G401 (cell line): ENCODE data around the gene NFASC. TPM values are rescaled to one million over a fixed set of nuclear protein-coding genes. Genes with fewer than 3 reads are reported as not detected.

ENCODE experiments used
- DNase-seq: peaks from one replicate; pipeline ENCODE4 v3.0.0-alpha.2; 2015; ENCODE audit warnings: low spot score
- in situ Hi-C: cut with HindIII; loops from 2 replicates; pipeline ENCODE4 v1.10.0; 2016; ENCODE audit warnings: low sequenced_read_pairs, mixed read lengths
- total RNA-seq: library from RNA; depleted of rRNA; stranded (reverse); fragments of >200 nt; shearing (Covaris generic); gene quantifications from 2 replicates; pipeline ENCODE4 v1.2.3, GENCODE V29; 2014

NFASC gene
- total RNA-seq, 1 experiment from 2014 or later = not detected

DNA sequence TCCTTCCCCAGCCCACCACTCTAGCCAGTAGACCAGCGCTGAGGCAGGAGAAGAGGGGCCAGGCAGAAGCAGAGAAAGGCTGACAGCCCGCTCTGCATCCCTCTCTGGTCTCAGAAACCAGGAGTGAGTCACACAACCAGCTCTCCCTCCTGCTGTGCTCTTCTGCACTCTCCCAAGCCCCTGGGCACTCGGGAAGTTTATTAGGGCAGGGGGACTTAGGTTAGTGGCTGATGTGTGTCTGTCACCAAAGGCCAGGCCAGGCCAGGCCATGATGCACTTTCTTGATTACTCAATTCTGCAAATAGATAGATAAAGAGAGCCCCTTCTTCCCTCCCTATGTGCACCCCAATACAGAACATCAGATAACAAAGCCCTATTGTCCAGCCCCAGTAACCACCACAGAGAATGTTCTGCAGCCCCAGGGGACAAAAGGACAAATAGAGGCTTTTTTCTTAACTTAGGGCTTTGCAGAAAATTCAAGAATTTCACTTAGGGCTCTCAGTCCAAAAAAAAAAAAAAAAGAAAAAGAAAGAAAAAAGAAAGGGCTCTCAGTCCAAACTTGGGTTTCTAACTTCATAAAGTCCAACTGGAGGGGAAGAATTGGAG, 119.5 kb downstream of the NFASC start:
- DNase-seq = no peak
- in situ Hi-C loops = no loop called here

DNA sequence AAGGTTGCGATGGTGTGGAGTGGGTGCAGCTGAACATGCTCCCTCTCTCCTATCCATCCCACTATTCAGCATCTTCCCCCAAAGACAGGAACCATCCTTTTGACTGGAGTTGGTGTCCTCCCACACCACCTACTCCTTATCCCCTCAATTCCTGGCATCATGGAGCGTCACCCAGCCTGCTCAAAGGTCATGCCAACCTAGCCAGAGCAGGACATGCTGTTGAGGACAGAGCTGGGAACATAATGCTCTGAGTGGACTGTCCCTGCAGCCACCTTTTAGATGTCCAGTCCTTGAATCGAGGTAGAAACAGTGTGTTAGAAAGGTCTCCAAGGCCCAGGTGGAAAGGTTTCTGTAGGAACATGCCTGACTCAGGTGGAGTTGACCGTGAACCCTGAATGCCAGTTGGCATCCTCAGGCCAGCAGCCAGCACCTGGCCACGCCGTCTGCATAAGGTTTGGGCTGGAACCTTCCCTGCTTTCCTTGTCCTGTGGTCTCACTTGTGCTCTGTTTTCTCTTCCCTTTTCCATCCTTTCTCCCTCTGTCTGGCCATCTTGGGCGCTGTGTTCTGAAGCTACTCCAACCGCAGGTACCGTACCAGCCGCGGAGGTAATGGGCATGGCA, 120.2 kb downstream of the NFASC start:
- no peak for DNase-seq
- in situ Hi-C loops = no loop called here

DNA sequence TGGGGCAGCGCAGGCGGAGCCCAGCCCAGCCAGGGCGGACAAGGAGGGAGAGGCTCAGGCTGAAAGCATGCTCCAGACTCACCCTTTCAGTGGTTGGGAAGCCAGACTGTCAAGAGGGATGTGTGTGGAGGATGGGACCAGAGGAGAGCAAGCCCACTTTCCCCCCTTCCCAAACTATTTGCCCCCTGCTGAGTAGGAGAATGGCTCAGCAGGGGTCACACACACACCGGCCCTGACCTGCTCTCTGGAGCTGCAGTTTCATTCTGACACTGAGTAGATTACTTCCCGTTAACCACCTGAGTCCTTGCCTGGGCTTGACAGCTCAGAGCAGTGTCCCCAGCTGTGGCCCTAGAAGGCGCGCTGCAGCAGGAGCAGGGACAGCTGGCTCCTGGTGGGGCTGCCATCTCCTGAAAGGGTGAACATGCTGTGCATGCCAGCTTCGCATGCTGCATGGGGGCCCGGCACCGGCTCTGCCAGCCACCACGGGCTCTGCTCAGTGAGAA, 120.7 kb downstream of the NFASC start:
- no peak for DNase-seq
- in situ Hi-C loops = no loop called here

DNA sequence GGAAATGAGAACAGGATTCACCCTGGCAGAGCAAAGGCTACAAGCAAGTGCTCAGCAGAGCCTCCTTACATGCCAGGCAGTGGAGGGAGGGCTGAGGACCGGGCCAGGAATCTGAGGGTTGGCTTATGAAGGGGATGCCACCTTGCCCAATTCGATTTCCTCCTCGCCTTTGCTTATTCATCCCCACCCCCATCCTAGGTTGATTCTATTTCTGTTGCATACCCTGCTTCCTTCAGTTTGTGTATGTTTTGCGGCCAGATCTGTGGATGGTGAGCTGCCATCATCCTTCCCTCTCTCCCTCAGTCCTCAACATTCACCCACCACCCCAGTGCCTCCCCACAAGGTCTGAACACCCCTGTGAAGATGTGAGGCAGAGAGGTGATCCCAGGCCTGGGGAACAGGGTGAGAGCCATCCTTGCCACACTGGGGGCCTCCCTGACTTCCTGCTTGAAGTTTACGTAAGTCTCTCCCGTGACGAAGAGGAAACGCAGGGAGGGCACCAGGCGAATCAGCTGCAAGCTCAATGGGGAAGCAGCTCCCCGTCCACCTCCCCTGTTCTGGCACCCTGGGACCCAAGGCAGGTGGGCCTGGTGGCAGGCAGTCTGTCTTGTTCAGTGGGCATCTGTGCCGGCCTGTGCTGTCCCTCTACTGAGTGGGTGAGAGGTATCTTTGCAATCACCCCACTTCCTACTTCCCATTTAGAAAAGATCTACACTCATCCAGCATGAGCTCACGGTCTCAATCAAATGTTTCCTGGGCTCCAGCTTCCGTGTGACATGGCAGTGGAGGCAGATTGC, 121.7 kb downstream of the NFASC start:
- in situ Hi-C loops = no loop called here
- peak; percentile 47 for DNase-seq

DNA sequence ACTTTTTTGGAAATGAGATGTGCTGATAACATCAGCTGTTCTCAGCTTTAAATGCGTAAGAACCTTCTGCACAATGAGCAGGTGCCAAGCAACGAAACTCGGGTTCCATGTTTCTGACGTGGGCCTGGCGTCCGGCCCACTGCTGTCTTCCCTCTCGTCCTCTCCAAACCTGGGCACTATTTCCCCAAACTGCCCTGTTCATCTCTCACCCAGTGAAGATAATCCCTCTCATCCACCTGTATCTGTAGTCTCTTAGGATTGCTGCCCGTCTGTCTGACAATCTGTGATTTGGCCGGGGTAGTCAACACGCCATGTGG, 122.3 kb downstream of the NFASC start:
- peak; percentile 70 for DNase-seq
- in situ Hi-C loops = no loop called here

DNA sequence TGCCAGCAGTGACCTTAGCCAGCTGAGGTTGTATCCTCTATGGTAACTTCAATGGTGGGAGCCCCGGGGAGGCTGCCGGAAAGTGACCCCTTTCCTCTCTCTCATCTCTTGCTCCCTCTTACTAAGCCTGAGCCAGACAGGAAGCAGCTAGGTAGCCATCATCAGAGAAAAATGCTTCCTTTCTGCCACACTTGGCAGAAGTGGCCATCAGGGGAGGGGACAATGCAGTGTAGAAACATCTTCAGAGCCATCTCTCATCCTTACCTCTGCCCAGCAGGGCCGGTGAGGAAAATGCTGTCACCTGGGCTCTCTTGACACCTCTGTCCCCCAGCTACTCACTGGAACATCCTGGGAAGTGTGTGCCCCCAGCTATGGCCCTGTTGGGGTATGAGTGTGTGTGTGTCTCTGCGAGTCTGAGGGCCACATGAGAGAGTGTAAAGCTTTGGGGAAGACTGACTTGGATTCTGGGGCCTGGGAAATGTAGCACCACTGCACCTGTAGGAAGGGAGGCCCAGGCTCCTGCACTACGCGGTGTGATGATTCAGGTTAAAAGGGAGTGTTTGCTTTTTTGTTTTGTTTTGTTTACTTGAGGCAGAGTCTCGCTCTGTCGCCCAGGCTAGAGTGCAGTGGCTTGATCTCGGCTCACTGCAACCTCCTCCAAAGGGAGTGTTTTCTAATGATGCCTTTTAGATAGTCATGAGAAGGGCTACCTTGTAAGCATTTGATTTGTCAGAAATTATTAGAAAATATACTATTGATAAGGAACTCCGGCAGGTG, 123.6 kb downstream of the NFASC start:
- in situ Hi-C loops = no loop called here

DNA sequence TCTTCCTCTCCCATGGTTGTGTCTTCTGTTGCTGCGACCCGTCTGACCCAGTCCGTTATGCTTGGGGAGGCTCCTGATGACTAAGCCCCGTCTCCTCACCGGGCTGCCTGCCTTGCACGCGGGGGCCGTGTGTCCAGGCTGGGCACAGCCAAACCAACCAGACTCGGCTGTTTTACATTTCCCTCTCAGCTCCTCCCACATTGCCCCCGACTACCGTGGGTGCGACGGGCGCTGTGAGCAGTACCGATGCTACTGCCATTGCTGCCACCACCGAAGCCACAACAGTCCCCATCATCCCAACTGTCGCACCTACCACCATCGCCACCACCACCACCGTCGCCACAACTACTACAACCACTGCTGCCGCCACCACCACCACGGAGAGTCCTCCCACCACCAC, 126.3 kb downstream of the NFASC start:
- no peak for DNase-seq
- in situ Hi-C loops = no loop called here

More for the DNA sequence above, 123.6 kb downstream of the NFASC start:
- DNase-seq = no peak

DNA sequence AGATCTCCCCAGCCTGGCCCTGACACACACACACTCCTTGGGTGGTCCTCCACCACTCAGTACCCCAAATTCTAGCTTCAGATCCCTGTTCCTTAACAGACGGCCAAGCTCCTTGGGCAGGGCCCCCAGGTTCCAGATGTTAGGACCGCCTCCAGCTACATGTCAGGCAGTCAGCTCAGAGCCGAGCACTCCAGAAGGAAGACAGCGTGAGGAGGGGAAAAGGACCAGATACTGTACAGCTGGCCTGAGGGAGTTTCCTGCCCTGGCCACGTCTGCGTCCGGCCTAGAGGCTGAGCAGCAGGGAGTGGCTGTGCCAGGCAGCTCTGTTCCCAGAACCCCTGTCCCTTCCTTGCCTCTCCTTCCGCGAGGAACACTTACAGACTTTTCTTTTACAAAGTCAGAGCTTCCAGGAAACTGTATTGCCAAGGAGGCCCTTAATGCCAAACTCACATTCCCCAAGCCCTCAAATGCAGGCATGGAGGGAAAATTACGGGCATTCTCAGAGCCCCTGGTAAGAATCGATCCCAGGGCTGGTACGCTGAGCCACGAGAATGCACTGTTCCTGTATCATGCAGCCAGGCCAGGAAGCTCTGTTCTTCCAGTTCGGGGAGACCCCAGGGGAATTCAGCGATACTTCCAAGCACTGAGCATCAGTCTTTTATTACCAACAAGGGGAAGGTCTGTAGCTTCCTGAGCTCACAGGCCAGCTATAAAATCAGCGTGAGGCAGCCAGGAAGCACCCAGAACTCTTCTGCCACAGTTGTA, 127.1 kb downstream of the NFASC start:
- DNase-seq = no peak
- in situ Hi-C loops = no loop called here

DNA sequence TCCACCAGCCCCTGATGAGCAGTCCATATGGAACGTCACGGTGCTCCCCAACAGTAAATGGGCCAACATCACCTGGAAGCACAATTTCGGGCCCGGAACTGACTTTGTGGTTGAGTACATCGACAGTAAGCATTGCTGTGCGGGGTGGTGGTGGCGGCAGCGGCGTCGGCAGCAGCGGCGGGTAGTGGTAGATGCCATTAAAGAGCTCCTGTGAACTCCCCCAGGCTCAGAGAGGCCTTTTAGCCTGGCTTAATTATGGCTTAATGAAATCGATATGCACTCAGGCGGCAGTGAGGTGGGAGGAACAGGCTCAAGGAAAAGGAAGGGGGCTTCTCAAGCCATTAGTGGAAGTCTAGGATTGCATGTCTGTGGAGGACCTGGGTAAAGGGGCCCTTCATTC, 130.5 kb downstream of the NFASC start:
- in situ Hi-C loops = no loop called here
- DNase-seq = no peak

DNA sequence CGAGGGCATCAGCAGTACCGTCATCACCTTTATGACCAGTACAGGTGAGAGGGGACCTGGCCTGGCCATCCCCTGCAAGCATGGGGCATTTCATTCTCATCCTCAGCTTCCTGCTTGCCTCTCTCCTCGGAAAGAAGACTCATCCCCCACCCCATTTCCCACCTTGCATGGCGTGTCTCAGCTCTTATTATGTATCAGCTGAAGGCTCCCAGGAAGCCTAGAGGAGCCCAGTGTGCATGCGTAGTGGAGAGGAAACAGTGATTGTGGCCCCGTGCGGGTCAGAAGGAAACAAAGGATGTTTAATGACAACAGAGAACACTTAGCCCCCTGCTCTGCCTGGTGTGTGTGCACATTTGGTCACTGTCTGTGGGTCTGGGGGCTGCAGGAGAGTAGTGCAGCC, 132.0 kb downstream of the NFASC start:
- no peak for DNase-seq

DNA sequence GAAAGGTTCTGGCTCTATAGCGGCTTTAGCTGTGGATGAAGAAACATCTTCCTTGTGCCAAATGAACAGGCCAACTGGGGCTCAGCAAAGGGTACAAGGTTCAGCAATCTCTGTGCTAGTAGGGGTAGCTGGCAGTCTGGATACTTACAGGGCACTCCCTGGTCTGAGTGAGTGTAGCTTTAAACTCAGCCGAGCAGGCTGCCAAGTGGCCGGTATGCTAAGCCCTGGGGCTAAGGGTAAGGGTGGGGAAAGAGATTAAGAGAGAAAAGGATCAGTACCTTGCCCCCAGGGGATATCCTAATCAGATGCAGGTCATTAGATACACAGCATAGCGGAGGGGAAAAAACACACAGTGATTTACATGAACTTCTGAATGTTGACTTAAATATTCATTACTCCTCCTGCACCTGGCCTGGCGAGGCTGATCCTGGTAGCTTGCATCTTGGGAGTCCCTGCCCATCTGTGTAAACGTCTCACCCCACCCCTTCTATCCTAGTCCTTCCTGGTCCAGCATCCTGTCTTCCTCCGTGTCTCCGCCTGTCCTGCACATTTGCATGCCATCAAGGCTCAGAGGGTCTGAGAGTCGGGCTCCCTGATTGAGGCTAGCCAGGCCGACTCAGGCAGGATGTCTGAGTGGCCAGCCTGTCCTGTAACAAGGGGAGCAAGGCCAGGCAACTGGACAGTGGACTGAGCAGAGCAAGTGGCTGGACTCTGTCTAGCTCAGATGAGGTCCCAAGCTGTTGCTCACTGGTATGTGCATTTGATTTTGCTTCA, 132.9 kb downstream of the NFASC start:
- no peak for DNase-seq
- in situ Hi-C loops = no loop called here

More for the DNA sequence above, 132.0 kb downstream of the NFASC start:
- in situ Hi-C loops = no loop called here

DNA sequence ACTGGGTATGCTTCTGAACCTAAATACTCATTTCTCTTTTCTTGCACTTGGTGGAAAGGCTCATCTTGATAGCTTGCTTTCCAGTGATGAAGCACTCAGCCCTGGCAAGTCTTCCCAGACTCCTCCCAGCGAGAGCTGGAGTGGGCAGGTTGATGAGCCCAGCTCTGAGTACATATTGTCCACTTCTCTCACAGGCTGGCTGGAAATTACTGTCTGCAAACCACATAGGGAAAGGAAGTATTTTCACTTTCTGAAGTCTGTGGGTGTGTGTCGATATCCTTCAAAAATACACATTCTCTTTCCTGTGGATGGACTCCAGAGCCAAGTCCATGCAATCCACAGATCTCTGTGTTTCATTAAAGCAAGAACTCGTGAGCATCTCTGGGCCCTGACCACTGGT, 133.7 kb downstream of the NFASC start:
- no peak for DNase-seq
- in situ Hi-C loops = no loop called here

DNA sequence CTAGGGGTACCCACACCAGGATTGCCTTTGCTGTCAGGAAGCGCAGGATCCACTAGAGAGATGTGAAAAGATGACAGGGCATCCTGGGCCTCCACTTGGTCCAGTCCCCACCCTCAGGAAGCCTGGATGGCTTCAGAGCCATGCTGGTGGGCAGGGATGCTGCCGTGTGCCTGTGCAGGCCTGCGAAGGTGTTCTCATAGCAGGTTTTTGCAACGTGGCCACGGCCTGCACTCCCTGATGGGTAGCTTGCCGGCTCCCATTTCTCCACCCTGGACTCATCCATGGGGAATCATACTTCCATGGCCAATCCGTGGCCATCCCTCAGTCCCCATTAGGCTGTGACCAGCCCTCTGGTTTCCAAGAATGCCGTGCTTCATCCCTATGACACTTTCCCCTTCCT, 138.2 kb downstream of the NFASC start:
- DNase-seq = no peak
- in situ Hi-C loops = no loop called here

DNA sequence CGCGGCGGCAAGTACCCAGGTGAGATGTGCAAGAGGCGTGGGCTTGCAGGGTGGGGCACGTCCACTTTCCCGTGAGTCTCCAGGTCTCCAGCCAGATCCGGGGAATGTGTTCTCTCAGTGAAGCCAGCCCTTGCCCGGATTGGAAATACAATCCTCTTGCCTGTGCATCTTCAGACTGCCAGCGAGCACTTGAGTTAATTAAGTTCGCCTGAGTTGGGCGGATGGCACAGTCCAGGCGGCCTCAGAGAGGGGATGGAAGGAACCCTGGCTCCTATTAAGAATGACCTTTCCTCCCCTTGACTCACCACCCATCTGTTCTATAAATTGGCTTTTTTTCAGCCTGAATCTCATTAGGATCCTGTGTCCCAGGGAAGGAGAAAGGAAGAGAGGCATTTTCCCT, 139.0 kb downstream of the NFASC start:
- DNase-seq = no peak
- in situ Hi-C loops = no loop called here

DNA sequence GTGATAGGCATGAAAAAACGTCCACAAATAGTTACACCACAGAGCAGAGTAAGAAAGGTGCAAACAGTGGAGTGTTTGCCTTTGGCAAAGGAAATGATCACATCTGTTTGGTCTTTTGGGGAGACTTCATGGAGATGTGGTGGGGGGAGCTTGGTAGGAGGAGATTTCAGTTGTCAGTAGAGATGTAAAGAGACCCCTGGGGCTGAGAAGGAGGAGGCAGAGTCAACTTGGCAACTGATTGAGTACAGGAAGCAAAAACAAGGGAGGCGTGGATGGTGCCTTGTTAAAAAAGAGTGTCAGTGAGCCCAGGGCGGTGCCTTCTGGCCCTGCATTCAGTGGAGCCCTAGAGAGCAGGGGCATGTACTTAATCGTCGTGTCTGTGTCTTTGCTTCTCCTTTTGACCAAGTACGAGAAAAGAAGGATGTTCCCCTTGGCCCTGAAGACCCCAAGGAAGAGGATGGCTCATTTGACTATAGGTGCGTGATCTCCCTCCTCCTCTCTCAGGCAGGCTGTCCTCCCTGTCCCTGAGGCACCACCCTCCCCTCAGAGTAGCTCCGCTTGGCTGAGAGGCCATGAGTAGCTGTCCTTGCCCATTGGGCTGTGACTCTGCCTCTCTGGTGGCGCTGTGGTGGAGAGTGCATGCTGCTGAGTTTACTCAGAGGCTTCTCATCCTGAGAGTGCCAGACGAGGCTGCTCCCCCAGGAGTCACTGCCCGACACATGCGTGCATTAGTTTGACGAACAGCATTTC, 141.9 kb downstream of the NFASC start:
- in situ Hi-C loops = no loop called here

DNA sequence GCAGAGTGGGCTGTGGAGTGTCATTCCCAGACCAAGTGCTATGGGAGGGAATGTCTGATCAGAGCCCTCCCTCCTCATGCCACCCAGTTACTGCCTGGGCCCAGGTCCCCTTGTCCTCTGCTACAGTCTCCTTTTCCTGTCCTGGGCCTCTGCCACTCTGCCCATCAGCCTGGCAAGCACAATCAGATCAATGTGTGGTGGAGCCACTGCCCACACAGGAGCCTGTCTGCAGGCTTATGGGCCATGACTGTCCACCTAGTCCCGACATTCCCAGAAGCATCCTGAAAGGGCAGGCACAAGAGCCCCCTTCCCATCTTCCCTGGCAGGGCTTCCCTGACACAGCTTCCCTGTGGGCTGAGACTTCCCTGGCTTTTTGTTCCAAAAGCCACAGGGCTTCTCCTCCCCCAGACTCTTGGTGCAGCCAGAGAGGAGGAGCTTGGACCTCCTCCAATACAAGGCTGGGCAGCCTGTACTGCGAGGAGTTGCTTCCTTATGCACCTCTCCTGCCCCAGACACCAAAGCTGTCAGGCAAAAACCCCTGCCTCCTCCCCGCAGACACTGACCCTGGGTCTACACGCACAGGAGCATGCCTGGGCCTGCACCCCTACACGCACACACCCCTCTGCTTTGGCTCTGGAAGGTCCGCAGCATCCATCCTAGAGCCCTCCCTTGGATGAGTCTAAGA, 143.2 kb downstream of the NFASC start:
- peak; percentile 62 for DNase-seq

More for the DNA sequence above, 141.9 kb downstream of the NFASC start:
- DNase-seq = no peak

DNA sequence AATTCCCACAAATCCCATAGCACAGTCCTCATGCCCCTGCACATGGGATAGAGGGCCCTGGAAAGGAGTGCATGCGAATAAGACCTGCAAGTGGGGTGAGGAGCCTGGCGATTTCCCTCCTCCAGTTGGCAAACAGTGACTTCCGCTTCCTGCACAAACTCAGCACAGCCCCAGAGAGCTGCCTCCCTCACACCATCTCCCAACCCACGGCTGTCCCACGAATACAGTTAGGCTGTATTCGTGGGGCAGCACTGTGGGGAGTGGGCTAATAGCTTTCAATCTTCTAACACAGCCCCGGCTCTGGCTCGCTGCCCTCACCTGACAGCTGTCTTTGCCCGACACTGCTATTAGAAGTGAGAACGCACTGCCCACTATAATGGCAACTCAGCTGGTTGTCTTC, 144.1 kb downstream of the NFASC start:
- in situ Hi-C loops = no loop called here
- peak; percentile 62 for DNase-seq

More for the DNA sequence above, 143.2 kb downstream of the NFASC start:
- in situ Hi-C loops = no loop called here
